ENCODE results near the gene BEST4. TPM values are rescaled to one million over a fixed set of nuclear protein-coding genes. Genes with fewer than 3 reads are reported as not detected.
A peak's percentile ranks its signal among the peaks of the same experiment; 100 is the strongest.
"Not testable (repeated sequence)": the region's sequence is repeated elsewhere in the genome, so short reads cannot be mapped to it uniquely, and the experiment has no call there.

Gene BEST4
- total and polyA plus RNA-seq, 2 donors: 0.28 to 1.3 TPM

GRCh38 chr1:44819608-44820327 lies 31.8 kb upstream of the BEST4 start:
- peak overlapping the region; percentile 71 to 83 for H3K4me3 ChIP-seq (ENCODE audit: low read length in 2 of 2)
- DNase-seq (ENCODE audit: low read depth in 6 of 9, low spot score in 9 of 9): peak; percentile 67 to 92 (median 86)

GRCh38 chr1:44819196-44819607 lies 31.2 kb upstream of the BEST4 start:
- H3K9me3 ChIP-seq (ENCODE audit: control insufficient read depth in 2 of 2, insufficient read depth in 1 of 2, low read length in 1 of 2): no peaks in the 10 kb centered on the region
- H3K36me3 ChIP-seq (ENCODE audit: control insufficient read depth in 2 of 2, insufficient read depth in 2 of 2, low read length in 1 of 2): no peaks in the 10 kb centered on the region
- H3K4me1 ChIP-seq (ENCODE audit: control insufficient read depth in 2 of 2, insufficient read depth in 2 of 2, low read length in 2 of 2): peaks cover 4 to 27% of the 10 kb centered on the region in 2 donors
- no peaks in the 10 kb centered on the region for H3K27me3 ChIP-seq (ENCODE audit: control insufficient read depth in 2 of 2, insufficient read depth in 1 of 2, low read length in 1 of 2)
- H3K27ac ChIP-seq (ENCODE audit: low read depth in 1 of 2, low read length in 1 of 2): peak overlapping the region; percentile 96 to 99
- WGBS: 1% methylated on average over 13 of the region's 13 CpGs
- H3K4me3 ChIP-seq (ENCODE audit: low read length in 2 of 2): peak overlapping the region; percentile 71 to 83
- no peak for DNase-seq (ENCODE audit: low read depth in 6 of 9, low spot score in 9 of 9)

More at GRCh38 chr1:44819608-44820327, 31.8 kb upstream of the BEST4 start:
- Histone ChIP-seq H3K4me1 (ENCODE audit: control insufficient read depth in 2 of 2, insufficient read depth in 2 of 2, low read length in 2 of 2) (peaks cover 3 to 22% of the 10 kb centered on the region in 2 donors), H3K36me3 (ENCODE audit: control insufficient read depth in 2 of 2, insufficient read depth in 2 of 2, low read length in 1 of 2) (no peaks in the 10 kb centered on the region), H3K27me3 (ENCODE audit: control insufficient read depth in 2 of 2, insufficient read depth in 1 of 2, low read length in 1 of 2) (no peaks in the 10 kb centered on the region), H3K27ac (ENCODE audit: low read depth in 1 of 2, low read length in 1 of 2) (peak overlapping the region; percentile 96 to 99), H3K9me3 (ENCODE audit: control insufficient read depth in 2 of 2, insufficient read depth in 1 of 2, low read length in 1 of 2) (no peaks in the 10 kb centered on the region)
- WGBS: under 1% methylated on average over 33 of the region's 33 CpGs

GRCh38 chr1:44817771-44818495 lies 30.0 kb upstream of the BEST4 start:
- Histone ChIP-seq H3K4me1 (ENCODE audit: control insufficient read depth in 2 of 2, insufficient read depth in 2 of 2, low read length in 2 of 2) (peaks cover 10 to 35% of the 10 kb centered on the region in 2 donors), H3K27me3 (ENCODE audit: control insufficient read depth in 2 of 2, insufficient read depth in 1 of 2, low read length in 1 of 2) (no peaks in the 10 kb centered on the region), H3K36me3 (ENCODE audit: control insufficient read depth in 2 of 2, insufficient read depth in 2 of 2, low read length in 1 of 2) (no peaks in the 10 kb centered on the region), H3K4me3 (ENCODE audit: low read length in 2 of 2) (no peak overlapping the region), H3K27ac (ENCODE audit: low read depth in 1 of 2, low read length in 1 of 2) (no peak overlapping the region), H3K9me3 (ENCODE audit: control insufficient read depth in 2 of 2, insufficient read depth in 1 of 2, low read length in 1 of 2) (no peaks in the 10 kb centered on the region)
- DNase-seq (ENCODE audit: low read depth in 6 of 9, low spot score in 9 of 9): no peak
- 98% methylated on average over 11 of the region's 11 CpGs for WGBS

- Histone ChIP-seq H3K4me3 (ENCODE audit: low read length in 2 of 2) (no peak overlapping the region), H3K27ac (ENCODE audit: low read depth in 1 of 2, low read length in 1 of 2) (no peak overlapping the region), H3K4me1 (ENCODE audit: control insufficient read depth in 2 of 2, insufficient read depth in 2 of 2, low read length in 2 of 2) (peaks cover 10 to 41% of the 10 kb centered on the region in 2 donors), H3K27me3 (ENCODE audit: control insufficient read depth in 2 of 2, insufficient read depth in 1 of 2, low read length in 1 of 2) (no peaks in the 10 kb centered on the region), H3K36me3 (ENCODE audit: control insufficient read depth in 2 of 2, insufficient read depth in 2 of 2, low read length in 1 of 2) (no peaks in the 10 kb centered on the region), H3K9me3 (ENCODE audit: control insufficient read depth in 2 of 2, insufficient read depth in 1 of 2, low read length in 1 of 2) (no peaks in the 10 kb centered on the region)
- no peak for DNase-seq (ENCODE audit: low read depth in 6 of 9, low spot score in 9 of 9)
- WGBS: 91% methylated on average over 2 of the region's 2 CpGs
Measured at GRCh38 chr1:44817307-44817706, 29.3 kb upstream of the BEST4 start.

GRCh38 chr1:44815926-44816325 lies 28.0 kb upstream of the BEST4 start:
- H3K36me3 ChIP-seq (ENCODE audit: control insufficient read depth in 2 of 2, insufficient read depth in 2 of 2, low read length in 1 of 2); DNase-seq (ENCODE audit: low read depth in 6 of 9, low spot score in 9 of 9); H3K9me3 ChIP-seq (ENCODE audit: control insufficient read depth in 2 of 2, insufficient read depth in 1 of 2, low read length in 1 of 2); H3K4me3 ChIP-seq (ENCODE audit: low read length in 2 of 2); H3K27me3 ChIP-seq (ENCODE audit: control insufficient read depth in 2 of 2, insufficient read depth in 1 of 2, low read length in 1 of 2); H3K27ac ChIP-seq (ENCODE audit: low read depth in 1 of 2, low read length in 1 of 2): not testable (repeated sequence)
- WGBS: 94% methylated on average over 9 of the region's 9 CpGs
- H3K4me1 ChIP-seq (ENCODE audit: control insufficient read depth in 2 of 2, insufficient read depth in 2 of 2, low read length in 2 of 2): peaks cover 15 to 55% of the 10 kb centered on the region in 2 donors

- H3K4me3 ChIP-seq (ENCODE audit: low read length in 2 of 2): peak overlapping the region; percentile 40 to 69
- H3K9me3 ChIP-seq (ENCODE audit: control insufficient read depth in 2 of 2, insufficient read depth in 1 of 2, low read length in 1 of 2): peaks cover 0 to 8% of the 10 kb centered on the region in 2 donors
- H3K4me1 ChIP-seq (ENCODE audit: control insufficient read depth in 2 of 2, insufficient read depth in 2 of 2, low read length in 2 of 2): peaks cover 40 to 66% of the 10 kb centered on the region in 2 donors
- DNase-seq (ENCODE audit: low read depth in 6 of 9, low spot score in 9 of 9): no peak
- no peaks in the 10 kb centered on the region for H3K36me3 ChIP-seq (ENCODE audit: control insufficient read depth in 2 of 2, insufficient read depth in 2 of 2, low read length in 1 of 2)
- peak overlapping the region; percentile 66 to 92 for H3K27ac ChIP-seq (ENCODE audit: low read depth in 1 of 2, low read length in 1 of 2)
- no peaks in the 10 kb centered on the region for H3K27me3 ChIP-seq (ENCODE audit: control insufficient read depth in 2 of 2, insufficient read depth in 1 of 2, low read length in 1 of 2)
- WGBS: 82% methylated on average over 48 of the region's 48 CpGs
Measured at GRCh38 chr1:44812822-44813543, 25.0 kb upstream of the BEST4 start.

GRCh38 chr1:44811234-44811633 lies 23.3 kb upstream of the BEST4 start:
- H3K4me1 ChIP-seq (ENCODE audit: control insufficient read depth in 2 of 2, insufficient read depth in 2 of 2, low read length in 2 of 2): peaks cover 53 to 82% of the 10 kb centered on the region in 2 donors
- H3K9me3 ChIP-seq (ENCODE audit: control insufficient read depth in 2 of 2, insufficient read depth in 1 of 2, low read length in 1 of 2): peaks cover 0 to 12% of the 10 kb centered on the region in 2 donors
- no peak for DNase-seq (ENCODE audit: low read depth in 6 of 9, low spot score in 9 of 9)
- H3K27ac ChIP-seq (ENCODE audit: low read depth in 1 of 2, low read length in 1 of 2): peak overlapping the region; percentile 8 to 98
- WGBS: 95% methylated on average over 8 of the region's 8 CpGs
- H3K4me3 ChIP-seq (ENCODE audit: low read length in 2 of 2): no peak overlapping the region
- H3K27me3 ChIP-seq (ENCODE audit: control insufficient read depth in 2 of 2, insufficient read depth in 1 of 2, low read length in 1 of 2): no peaks in the 10 kb centered on the region
- peaks cover under 1 to 9% of the 10 kb centered on the region in 2 donors for H3K36me3 ChIP-seq (ENCODE audit: control insufficient read depth in 2 of 2, insufficient read depth in 2 of 2, low read length in 1 of 2)

GRCh38 chr1:44810762-44811105 lies 22.8 kb upstream of the BEST4 start:
- not testable (repeated sequence) for DNase-seq (ENCODE audit: low read depth in 6 of 9, low spot score in 9 of 9)
- H3K4me1 ChIP-seq (ENCODE audit: control insufficient read depth in 2 of 2, insufficient read depth in 2 of 2, low read length in 2 of 2): peaks cover 53 to 82% of the 10 kb centered on the region in 2 donors

More at GRCh38 chr1:44810762-44811105, 22.8 kb upstream of the BEST4 start:
- H3K4me3 ChIP-seq (ENCODE audit: low read length in 2 of 2); H3K27me3 ChIP-seq (ENCODE audit: control insufficient read depth in 2 of 2, insufficient read depth in 1 of 2, low read length in 1 of 2): not testable (repeated sequence)
- peak overlapping the region; percentile 95 to 98 for H3K27ac ChIP-seq (ENCODE audit: low read depth in 1 of 2, low read length in 1 of 2)
- H3K36me3 ChIP-seq (ENCODE audit: control insufficient read depth in 2 of 2, insufficient read depth in 2 of 2, low read length in 1 of 2): peaks cover 6 to 11% of the 10 kb centered on the region in 2 donors
- 94% methylated on average over 4 of the region's 4 CpGs for WGBS
- H3K9me3 ChIP-seq (ENCODE audit: control insufficient read depth in 2 of 2, insufficient read depth in 1 of 2, low read length in 1 of 2): peaks cover 0 to 12% of the 10 kb centered on the region in 2 donors
